ENCODE measurements around the gene KRT3. TPM values are rescaled to one million over a fixed set of nuclear protein-coding genes. Genes with fewer than 3 reads are reported as not detected.

KRT3 gene
- total and polyA plus RNA-seq, 9 of the 15 experiments (the other 6 are each of a cell fraction or from before 2014, with no cell fraction given) = not detected

- no peak for ATAC-seq
- no peak for DNase-seq (ENCODE audit: extremely low read depth in 1 of 4, low spot score in 3 of 4)
- no peaks in the 10 kb centered on the region for H3K9me3 ChIP-seq (replicated peaks; ENCODE audit: control insufficient read depth, insufficient read depth, low read depth, low read length)
- POLR2A ChIA-PET = interaction anchor here (1.4 kb wide), 1 partner anchor 20 kb away, joined by 4 read pairs; no protein-coding TSS in a partner anchor
- no peaks in the 10 kb centered on the region for H3K36me3 ChIP-seq (ENCODE audit: control insufficient read depth, insufficient read depth, low read length)
- no peak overlapping the region for H3K4me2 ChIP-seq (ENCODE audit: insufficient read depth, low read length)
- no peak overlapping the region for H3K4me3 ChIP-seq
- 5% methylated on average over 7 of the region's 7 CpGs for WGBS (ENCODE audit: insufficient coverage, low coverage, missing lambda C conversion rate)
- intact Hi-C loops (cut with micrococcal nuclease) = no loop called here
- H2AFZ ChIP-seq (ENCODE audit: low read depth, low read length) = no peak overlapping the region
- H3K27ac ChIP-seq (ENCODE audit: extremely low read depth, low read depth, low read length) = no peak overlapping the region
- CTCF ChIA-PET (ENCODE audit: low intra/inter-chr PET ratio) = no interaction called here
- H3K9ac ChIP-seq (ENCODE audit: insufficient read depth in 1 of 2, low read depth in 2 of 2, low read length in 2 of 2) = no peak overlapping the region
- H3K27me3 ChIP-seq (ENCODE audit: control insufficient read depth in 2 of 2, insufficient read depth in 2 of 2, low read length in 2 of 2) = peaks cover 26 to 50% of the 10 kb centered on the region in 2 experiments
- BruUV-seq (replicated peaks) = no TSS peak
- no peak for FAIRE-seq
- H3K4me1 ChIP-seq (replicated peaks in 1 of 2; ENCODE audit: control insufficient read depth in 2 of 2, insufficient read depth in 2 of 2, low read length in 2 of 2) = peaks cover 7 to 11% of the 10 kb centered on the region in 2 experiments; a peak in 3 of 5 replicates
- peaks cover 8% of the 10 kb centered on the region; the same call in 1 of the 2 replicates for H4K20me1 ChIP-seq (replicated peaks; ENCODE audit: control insufficient read depth, insufficient read depth, low read length)
- in situ Hi-C loops (cut with MboI) = no loop called here
- no peaks in the 10 kb centered on the region for H3K9me1 ChIP-seq (ENCODE audit: control insufficient read depth, insufficient read depth, low read length)
- no peaks in the 10 kb centered on the region for H3K79me2 ChIP-seq (ENCODE audit: control insufficient read depth, insufficient read depth, low read length)
- no peak for TF ChIP-seq DPF2 (IDR thresholded peaks at IDR 0.05)
- no peak for TF ChIP-seq RBM15 (IDR thresholded peaks at IDR 0.05; ENCODE audit: insufficient read depth, low read length)
- TF ChIP-seq ZNF407 (IDR thresholded peaks at IDR 0.05; ENCODE audit: low read depth) = no peak
- TF ChIP-seq, protein P1, sequence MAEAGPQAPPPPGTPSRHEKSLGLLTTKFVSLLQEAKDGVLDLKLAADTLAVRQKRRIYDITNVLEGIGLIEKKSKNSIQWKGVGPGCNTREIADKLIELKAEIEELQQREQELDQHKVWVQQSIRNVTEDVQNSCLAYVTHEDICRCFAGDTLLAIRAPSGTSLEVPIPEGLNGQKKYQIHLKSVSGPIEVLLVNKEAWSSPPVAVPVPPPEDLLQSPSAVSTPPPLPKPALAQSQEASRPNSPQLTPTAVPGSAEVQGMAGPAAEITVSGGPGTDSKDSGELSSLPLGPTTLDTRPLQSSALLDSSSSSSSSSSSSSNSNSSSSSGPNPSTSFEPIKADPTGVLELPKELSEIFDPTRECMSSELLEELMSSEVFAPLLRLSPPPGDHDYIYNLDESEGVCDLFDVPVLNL (CRISPR knock-in tag; IDR thresholded peaks at IDR 0.05; ENCODE audit: low read depth) = no peak
- no peak for TF ChIP-seq PTTG1 (tag; IDR thresholded peaks at IDR 0.05; ENCODE audit: low read depth)
- TF ChIP-seq PHF20 (IDR thresholded peaks at IDR 0.05; ENCODE audit: partially characterized antibody) = no peak
- no peak for TF ChIP-seq ELF4 (CRISPR knock-in tag; IDR thresholded peaks at IDR 0.05)
- no peak for TF ChIP-seq TFAP4 (CRISPR knock-in tag; IDR thresholded peaks at IDR 0.05; ENCODE audit: borderline replicate concordance)
- TF ChIP-seq FOXJ3 (CRISPR knock-in tag; IDR thresholded peaks at IDR 0.05) = no peak
- TF ChIP-seq SUPT5H (IDR thresholded peaks at IDR 0.05) = no peak
- TF ChIP-seq PRPF4 (IDR thresholded peaks at IDR 0.05; ENCODE audit: insufficient read depth, low read depth, low read length, poor library complexity, severe bottlenecking) = no peak
Measured at GRCh38 chr12:52831251-52831650, 35.3 kb upstream of the KRT3 start.
